ENCODE data around the gene DNM1. TPM values are rescaled to one million over a fixed set of nuclear protein-coding genes. Genes with fewer than 3 reads are reported as not detected.

Gene DNM1
- total and polyA plus RNA-seq, 2 donors (not counting 3 experiments of a cell fraction or from before 2014, with no cell fraction given) = 0.59 to 2.9 TPM

- no peak overlapping the region for H3K4me3 ChIP-seq (replicated peaks in 1 of 3; ENCODE audit: insufficient read depth in 1 of 3, low read depth in 1 of 3, low read length in 3 of 3)
- CTCF ChIA-PET = no interaction called here
- H3K9me1 ChIP-seq (replicated peaks; ENCODE audit: control insufficient read depth, extremely low read depth, insufficient read depth, low read length) = no peaks in the 10 kb centered on the region
- H3K9me3 ChIP-seq (replicated peaks; ENCODE audit: control insufficient read depth, insufficient read depth, low read length) = no peaks in the 10 kb centered on the region
- H3K36me3 ChIP-seq (ENCODE audit: control insufficient read depth in 2 of 2, extremely low read depth in 1 of 2, insufficient read depth in 2 of 2, low read length in 2 of 2) = no peaks in the 10 kb centered on the region
- no peak overlapping the region for H2AFZ ChIP-seq (ENCODE audit: low read depth, low read length)
- no TSS peak for BruUV-seq (replicated peaks)
- FAIRE-seq (peak; percentile 38), DNase-seq (ENCODE audit: low read depth, low spot score) (no peak)
- no peak overlapping the region for H3K4me2 ChIP-seq (ENCODE audit: insufficient read depth, low read length)
- TF ChIP-seq JUN (IDR thresholded peaks at IDR 0.05; ENCODE audit: borderline replicate concordance, insufficient read depth, insufficient read length, low read depth) (no peak), EZH2 (IDR thresholded peaks at IDR 0.05; ENCODE audit: borderline replicate concordance, low read depth, low read length, severe bottlenecking) (no peak), MYC (IDR thresholded peaks at IDR 0.05; ENCODE audit: low read depth, low read length) (no peak), MAX (IDR thresholded peaks at IDR 0.05; ENCODE audit: insufficient read depth, insufficient read length) (no peak), GATA2 (IDR thresholded peaks at IDR 0.05; ENCODE audit: insufficient read depth, insufficient read length, low read depth, low read length) (no peak), POLR2AphosphoS5 (IDR thresholded peaks at IDR 0.05; ENCODE audit: insufficient read depth, low read depth, low read length) (no peak), POLR2A (IDR thresholded peaks at IDR 0.05; ENCODE audit: low read depth, low read length) (no peak), CTCF (IDR thresholded peaks at IDR 0.05; ENCODE audit: extremely low read depth in 1 of 2, insufficient read depth in 1 of 2, low read depth in 1 of 2, low read length in 2 of 2) (no peak), FOS (IDR thresholded peaks at IDR 0.05; ENCODE audit: borderline replicate concordance, insufficient read depth, low read length) (no peak)
- no peak overlapping the region for H3K27ac ChIP-seq (ENCODE audit: insufficient read depth, low read depth, low read length)
- no peaks in the 10 kb centered on the region for H3K27me3 ChIP-seq (ENCODE audit: control insufficient read depth in 2 of 2, insufficient read depth in 2 of 2, low read length in 2 of 2)
- no peaks in the 10 kb centered on the region for H4K20me1 ChIP-seq (replicated peaks; ENCODE audit: control insufficient read depth, extremely low read depth, insufficient read depth, low read length)
- no peak overlapping the region for H3K9ac ChIP-seq (replicated peaks; ENCODE audit: extremely low read depth, insufficient read depth, low read length)
- dilution Hi-C loops (cut with MboI; ENCODE audit: extremely low pct_ligation_motif_present, low sequenced_read_pairs) = no loop called here
- no peaks in the 10 kb centered on the region for H3K4me1 ChIP-seq (ENCODE audit: control insufficient read depth, extremely low read depth, insufficient read depth, low read length)
- intact Hi-C loops (cut with micrococcal nuclease) = no loop called here
- H3K79me2 ChIP-seq (ENCODE audit: control insufficient read depth, insufficient read depth, low read length) = no peaks in the 10 kb centered on the region
- POLR2A ChIA-PET = no interaction called here
Observed at GRCh38 chr9:128153947-128154695, 49.1 kb upstream of the DNM1 start.
